AG04449 (cell line): ENCODE data around the gene HMG20A.

Source experiments
- CTCF ChIA-PET: fragments of 350-600 bp; formaldehyde crosslinking; extraction: SDS; loops from one replicate; lab custom pipeline; 2021; ENCODE audit warnings: antibody characterized with exemption; lab: Yijun Ruan, JAX
- POLR2A ChIA-PET: fragments of 400-600, 350-600 bp; formaldehyde crosslinking; extraction: SDS; loops from one replicate; lab custom pipeline; 2020; ENCODE audit warnings: antibody characterized with exemption, inconsistent platforms; lab: Yijun Ruan, JAX
- DNase-seq: peaks from one replicate; pipeline ENCODE4 v3.0.0-alpha.2; 2010; ENCODE audit warnings: low read depth, low spot score
- H3K4me3 ChIP-seq: 2 replicates; pipeline ENCODE4 v1.5.1; 2011; ENCODE audit warnings: low read depth, mild to moderate bottlenecking, control low read depth, low read length
- TF ChIP-seq, protein P1 (sequence below): IDR thresholded peaks from one replicate; pipeline ENCODE4 v1.5.1; 2011; ENCODE audit warnings: mild to moderate bottlenecking, moderate library complexity, low read length, control low read depth, inconsistent platforms; ENCODE audit not compliant: insufficient read depth; ENCODE audit errors: missing control alignments

The HMG20A gene

DNA sequence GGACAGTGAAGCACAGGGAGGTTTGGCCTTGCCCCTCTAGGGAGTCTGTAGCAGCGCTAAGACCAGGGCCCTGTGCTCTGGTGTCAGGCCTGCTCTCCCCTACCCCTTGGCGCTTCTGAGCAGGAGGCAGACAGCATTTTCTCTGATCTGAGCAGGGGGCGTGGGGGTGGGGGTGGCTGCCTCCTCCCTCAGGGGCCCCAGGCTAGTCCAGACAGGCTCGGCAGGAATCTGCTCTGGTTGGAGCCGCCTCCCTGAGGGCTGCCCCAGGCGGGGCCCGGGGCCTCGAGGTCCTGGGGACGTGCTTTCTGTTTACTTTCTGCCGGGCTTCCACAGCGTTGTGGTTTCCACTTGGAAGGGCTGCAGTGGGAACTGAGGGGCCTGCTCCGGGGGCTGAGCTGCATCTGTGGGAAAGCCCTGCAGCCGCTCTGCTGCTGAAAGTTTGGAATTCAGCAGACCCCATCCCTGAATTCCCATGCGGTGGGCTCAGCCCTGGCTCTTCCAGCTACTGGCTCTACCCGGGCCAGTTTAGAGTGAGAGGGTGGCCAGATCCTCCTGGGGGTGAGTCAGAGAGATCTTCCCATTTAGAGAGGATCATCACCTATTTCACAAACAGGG is 106.6 kb downstream of the HMG20A start:
- ChIA-PET POLR2A (no interaction called here), CTCF (interaction anchor here (0.8 to 4.1 kb wide), 8 partner anchors 12 to 421 kb away, joined by 3 to 27 read pairs (median 3); no protein-coding TSS in a partner anchor)
- no peak overlapping the region for H3K4me3 ChIP-seq
- DNase-seq, result no peak
- TF ChIP-seq, protein P1, sequence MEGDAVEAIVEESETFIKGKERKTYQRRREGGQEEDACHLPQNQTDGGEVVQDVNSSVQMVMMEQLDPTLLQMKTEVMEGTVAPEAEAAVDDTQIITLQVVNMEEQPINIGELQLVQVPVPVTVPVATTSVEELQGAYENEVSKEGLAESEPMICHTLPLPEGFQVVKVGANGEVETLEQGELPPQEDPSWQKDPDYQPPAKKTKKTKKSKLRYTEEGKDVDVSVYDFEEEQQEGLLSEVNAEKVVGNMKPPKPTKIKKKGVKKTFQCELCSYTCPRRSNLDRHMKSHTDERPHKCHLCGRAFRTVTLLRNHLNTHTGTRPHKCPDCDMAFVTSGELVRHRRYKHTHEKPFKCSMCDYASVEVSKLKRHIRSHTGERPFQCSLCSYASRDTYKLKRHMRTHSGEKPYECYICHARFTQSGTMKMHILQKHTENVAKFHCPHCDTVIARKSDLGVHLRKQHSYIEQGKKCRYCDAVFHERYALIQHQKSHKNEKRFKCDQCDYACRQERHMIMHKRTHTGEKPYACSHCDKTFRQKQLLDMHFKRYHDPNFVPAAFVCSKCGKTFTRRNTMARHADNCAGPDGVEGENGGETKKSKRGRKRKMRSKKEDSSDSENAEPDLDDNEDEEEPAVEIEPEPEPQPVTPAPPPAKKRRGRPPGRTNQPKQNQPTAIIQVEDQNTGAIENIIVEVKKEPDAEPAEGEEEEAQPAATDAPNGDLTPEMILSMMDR, result no peak

DNA sequence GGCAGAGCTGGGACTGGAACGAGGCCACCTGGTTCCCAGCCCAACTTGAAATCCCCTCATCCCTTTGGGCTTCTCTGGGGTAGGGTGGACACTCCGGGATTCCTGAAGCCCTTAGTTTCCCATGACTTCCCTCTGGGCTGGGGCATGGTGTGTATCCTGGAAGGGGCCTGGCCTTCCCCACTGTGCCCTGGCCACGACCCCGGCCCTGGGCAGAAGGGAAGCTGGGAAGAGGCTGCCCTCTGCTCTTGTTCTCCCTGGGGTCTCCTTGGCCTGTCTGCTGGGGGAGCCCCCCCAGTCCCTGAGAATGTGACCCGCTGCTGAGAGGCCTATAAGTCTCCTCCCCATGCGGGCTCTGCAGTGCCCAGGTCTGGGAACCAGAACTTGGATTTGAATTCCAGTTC is 107.1 kb downstream of the HMG20A start:
- CTCF ChIA-PET, result interaction anchor here (0.8 to 4.1 kb wide), 6 partner anchors 12 to 421 kb away, joined by 3 to 27 read pairs (median 4); no protein-coding TSS in a partner anchor
- DNase-seq, result no peak
- no peak overlapping the region for H3K4me3 ChIP-seq
- POLR2A ChIA-PET, result interaction anchor here (0.6 kb wide), 1 partner anchor 29 kb away, joined by 3 read pairs; no protein-coding TSS in a partner anchor
- TF ChIP-seq, protein P1, result no peak

DNA sequence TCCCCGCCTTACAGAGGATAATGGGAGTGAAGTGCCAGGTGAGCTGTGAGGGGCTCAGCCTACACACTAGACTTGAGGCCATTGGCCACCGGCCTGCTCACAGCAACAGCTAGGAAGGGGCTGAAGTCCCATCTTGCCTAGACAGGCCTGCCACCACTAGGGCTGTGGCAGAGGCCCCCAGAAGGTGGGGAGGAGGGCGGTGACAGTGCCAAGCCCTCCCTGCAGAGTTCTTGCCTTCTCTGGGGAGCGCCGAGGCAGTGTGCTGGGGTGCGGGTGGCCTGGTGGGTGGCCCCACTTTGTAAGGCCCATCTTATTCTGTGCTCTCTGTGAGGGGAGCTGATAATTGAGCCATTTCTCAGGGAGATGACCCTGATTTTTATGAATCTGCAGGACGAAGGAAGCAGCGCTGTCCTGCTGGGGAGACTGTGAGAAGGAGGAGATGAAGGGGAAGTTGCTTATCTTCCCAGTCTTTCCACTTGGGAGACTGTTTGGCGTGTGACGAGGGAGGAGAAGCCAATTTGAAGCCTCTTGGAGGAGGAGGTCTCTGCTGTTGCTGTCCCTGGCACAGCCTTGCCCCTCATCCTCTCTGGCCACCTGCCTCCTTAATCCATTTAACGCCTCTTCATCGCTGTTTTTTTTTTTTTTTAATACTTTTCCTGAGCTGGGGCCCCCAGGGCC is 107.7 kb downstream of the HMG20A start:
- POLR2A ChIA-PET, result interaction anchor here (0.6 kb wide), 2 partner anchors 30 to 457 kb away, joined by 3 read pairs; partner anchors contain the start of gene TSPAN3
- no peak for DNase-seq

DNA sequence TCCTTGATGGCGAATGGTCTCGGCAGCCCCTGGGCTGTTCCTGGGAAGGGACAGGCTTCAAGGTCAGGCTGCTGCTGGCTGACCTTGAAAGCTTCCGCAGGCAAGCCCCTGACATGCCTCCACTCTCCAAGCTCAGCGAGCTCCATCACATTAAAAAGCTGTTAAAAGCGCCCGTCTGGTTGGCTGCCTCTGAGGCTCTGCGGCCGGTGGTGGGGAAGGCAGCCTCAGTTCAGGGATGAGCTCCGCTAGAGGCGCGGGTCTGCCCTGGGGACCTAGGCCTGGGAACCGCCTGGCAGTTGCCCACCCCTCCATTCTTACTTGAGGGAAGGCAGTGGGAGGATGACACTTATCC is 108.3 kb downstream of the HMG20A start:
- TF ChIP-seq, protein P1, result no peak
- no peak overlapping the region for H3K4me3 ChIP-seq
- DNase-seq, result no peak
- ChIA-PET POLR2A (no interaction called here), CTCF (interaction anchor here (1.4 to 4.1 kb wide), 3 partner anchors 11 to 410 kb away, joined by 5 to 27 read pairs (median 15); no protein-coding TSS in a partner anchor)

More for the DNA sequence above, 107.7 kb downstream of the HMG20A start:
- H3K4me3 ChIP-seq, result no peak overlapping the region
- CTCF ChIA-PET, result interaction anchor here (0.8 to 4.1 kb wide), 6 partner anchors 11 to 422 kb away, joined by 3 to 27 read pairs (median 7); no protein-coding TSS in a partner anchor
- TF ChIP-seq, protein P1, result no peak

DNA sequence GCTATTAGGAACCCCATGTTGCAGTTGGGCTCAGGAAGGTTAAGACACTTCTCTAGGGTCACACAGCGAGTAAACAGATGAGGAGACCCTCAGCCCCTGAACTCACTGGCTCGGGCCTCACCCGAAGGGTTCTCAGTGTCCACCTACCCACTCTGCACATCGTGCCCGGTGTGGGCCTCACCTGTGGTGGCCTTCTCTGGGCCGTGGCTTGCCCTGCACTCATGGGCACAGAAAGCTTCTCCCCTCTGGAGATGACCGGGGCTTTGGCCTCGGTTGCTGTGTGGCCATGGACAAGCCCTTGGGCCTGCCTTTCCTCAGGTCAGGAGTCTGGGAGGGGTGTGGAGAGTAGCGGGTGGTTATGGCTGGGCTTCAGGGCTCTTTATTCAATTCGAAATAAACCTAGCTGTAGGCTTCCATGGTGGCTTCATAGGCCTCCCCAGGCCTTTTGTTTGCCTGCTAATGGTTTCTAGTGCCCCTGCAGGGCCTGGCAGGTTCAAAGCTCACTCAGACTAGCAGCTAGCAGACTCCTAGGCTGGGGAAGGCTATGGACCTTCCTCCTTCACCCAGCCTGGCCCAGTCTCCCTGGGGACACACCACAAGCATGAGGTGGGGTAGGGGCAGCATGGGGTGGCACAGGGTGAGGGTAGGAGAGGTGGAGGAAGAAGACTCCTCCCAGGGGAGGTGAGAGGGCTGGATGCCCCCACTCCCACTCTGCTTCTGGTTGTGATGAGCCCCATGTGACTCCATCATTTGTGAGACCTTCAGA is 108.9 kb downstream of the HMG20A start:
- TF ChIP-seq, protein P1, result no peak
- DNase-seq, result no peak
- CTCF ChIA-PET, result interaction anchor here (0.8 to 4.1 kb wide), 4 partner anchors 9 to 411 kb away, joined by 3 to 27 read pairs (median 10); no protein-coding TSS in a partner anchor
- no peak overlapping the region for H3K4me3 ChIP-seq
- POLR2A ChIA-PET, result no interaction called here

DNA sequence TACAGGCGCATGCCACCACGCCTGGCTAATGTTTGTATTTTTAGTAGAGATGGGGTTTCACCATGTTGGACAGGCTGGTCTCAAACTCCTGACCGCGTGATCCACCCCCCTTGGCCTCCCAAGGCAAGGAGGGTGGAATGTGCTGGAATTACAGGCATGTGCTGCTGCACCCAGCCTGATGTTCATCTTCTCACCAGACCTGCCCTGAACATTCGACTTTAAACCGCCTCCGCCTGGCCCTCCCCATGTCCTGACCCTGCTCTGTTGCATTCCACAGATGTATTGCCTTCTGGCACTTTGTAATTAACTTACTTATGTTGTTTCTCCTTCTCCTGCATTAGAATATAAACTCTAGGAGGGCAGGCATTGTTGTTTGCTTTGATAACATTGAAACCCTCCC is 109.9 kb downstream of the HMG20A start:
- H3K4me3 ChIP-seq, result no peak overlapping the region
- DNase-seq, result peak; percentile 33
- TF ChIP-seq, protein P1, result no peak
- CTCF ChIA-PET, result interaction anchor here (2.3 kb wide), 1 partner anchor 12 kb away, joined by 15 read pairs; no protein-coding TSS in a partner anchor
- POLR2A ChIA-PET, result no interaction called here
